ENCODE results near the gene GRB10.
A peak's percentile ranks its signal among the peaks of the same experiment; 100 is the strongest.

GRB10 gene

GRCh38 chr7:50803359-50804337, 21.0 kb upstream of the GRB10 start:
- FAIRE-seq, result no peak

- FAIRE-seq, result no peak
Measured at GRCh38 chr7:50801907-50802306, 19.2 kb upstream of the GRB10 start.

GRCh38 chr7:50799873-50800272, 17.2 kb upstream of the GRB10 start:
- no peak for FAIRE-seq

GRCh38 chr7:50798126-50798525, 15.4 kb upstream of the GRB10 start:
- no peak for FAIRE-seq

- FAIRE-seq, result no peak
Measured at GRCh38 chr7:50795831-50796230, 13.1 kb upstream of the GRB10 start.

- FAIRE-seq, result no peak
Measured at GRCh38 chr7:50795253-50795652, 12.6 kb upstream of the GRB10 start.

GRCh38 chr7:50793947-50794570, 11.4 kb upstream of the GRB10 start:
- FAIRE-seq, result no peak

- FAIRE-seq, result no peak
Measured at GRCh38 chr7:50793120-50793946, 10.6 kb upstream of the GRB10 start.

- no peak for FAIRE-seq
Measured at GRCh38 chr7:50792342-50793119, 9.8 kb upstream of the GRB10 start.

GRCh38 chr7:50791938-50792341, 9.2 kb upstream of the GRB10 start:
- no peak for FAIRE-seq

- FAIRE-seq, result peak; percentile 33
Measured at GRCh38 chr7:50791363-50791937, 8.8 kb upstream of the GRB10 start.

GRCh38 chr7:50790381-50790780, 7.7 kb upstream of the GRB10 start:
- no peak for FAIRE-seq

- FAIRE-seq, result no peak
Measured at GRCh38 chr7:50788382-50788781, 5.7 kb upstream of the GRB10 start.

- no peak for FAIRE-seq
Measured at GRCh38 chr7:50787825-50788224, 5.1 kb upstream of the GRB10 start.

GRCh38 chr7:50785346-50785745, 2.6 kb upstream of the GRB10 start:
- no peak for FAIRE-seq

- FAIRE-seq, result no peak
Measured at GRCh38 chr7:50783801-50784507, 1.3 kb upstream of the GRB10 start.

GRCh38 chr7:50783303-50783702, 607 bp upstream of the GRB10 start:
- FAIRE-seq, result no peak

GRCh38 chr7:50781381-50782293, 1.1 kb downstream of the GRB10 start:
- no peak for FAIRE-seq

GRCh38 chr7:50780436-50780835, 2.3 kb downstream of the GRB10 start:
- no peak for FAIRE-seq

- no peak for FAIRE-seq
Measured at GRCh38 chr7:50779427-50779826, 3.3 kb downstream of the GRB10 start.
